ENCODE results near the gene GNRHR. TPM values are rescaled to one million over a fixed set of nuclear protein-coding genes. Genes with fewer than 3 reads are reported as not detected.

GNRHR gene
- total and polyA plus RNA-seq, 2 experiments from 2014 or later: not detected

- Histone ChIP-seq H3K4me2 (no peak overlapping the region), H3K9me2 (replicated peaks; ENCODE audit: insufficient read depth) (no peaks in the 10 kb centered on the region), H3K4me1 (ENCODE audit: insufficient read depth) (no peaks in the 10 kb centered on the region), H3K4me3 (no peak overlapping the region), H2AFZ (no peak overlapping the region), H3K27ac (no peak overlapping the region), H3K9me3 (ENCODE audit: low read depth) (no peaks in the 10 kb centered on the region), H4K20me1 (ENCODE audit: insufficient read depth, poor library complexity, severe bottlenecking) (no peaks in the 10 kb centered on the region), H3K36me3 (replicated peaks; ENCODE audit: insufficient read depth, low read depth) (no peaks in the 10 kb centered on the region), H3K27me3 (no peaks in the 10 kb centered on the region), H3K79me2 (no peaks in the 10 kb centered on the region)
- DNase-seq (ENCODE audit: low spot score): no peak
- TF ChIP-seq EZH2 (IDR thresholded peaks at IDR 0.05; ENCODE audit: borderline replicate concordance) (no peak), CTCF (IDR thresholded peaks at IDR 0.05; ENCODE audit: poor library complexity) (no peak), EZH2phosphoT487 (IDR thresholded peaks at IDR 0.05; ENCODE audit: low read depth, severe bottlenecking, unreplicated experiment) (no peak)
- WGBS (ENCODE audit: low lambda C conversion rate, missing lambda C conversion rate): 93% methylated on average over 4 of the region's 4 CpGs
Observed at GRCh38 chr4:67725981-67726380, 28.2 kb downstream of the GNRHR start.

GRCh38 chr4:67725132-67725531, 29.1 kb downstream of the GNRHR start:
- DNase-seq (ENCODE audit: low spot score): no peak
- Histone ChIP-seq H2AFZ (no peak overlapping the region), H3K9me2 (replicated peaks; ENCODE audit: insufficient read depth) (no peaks in the 10 kb centered on the region), H4K20me1 (ENCODE audit: insufficient read depth, poor library complexity, severe bottlenecking) (no peaks in the 10 kb centered on the region), H3K4me1 (ENCODE audit: insufficient read depth) (no peaks in the 10 kb centered on the region), H3K4me3 (no peak overlapping the region), H3K36me3 (replicated peaks; ENCODE audit: insufficient read depth, low read depth) (no peaks in the 10 kb centered on the region), H3K27me3 (no peaks in the 10 kb centered on the region), H3K27ac (no peak overlapping the region), H3K9me3 (ENCODE audit: low read depth) (no peaks in the 10 kb centered on the region), H3K4me2 (no peak overlapping the region), H3K79me2 (no peaks in the 10 kb centered on the region)
- TF ChIP-seq CTCF (IDR thresholded peaks at IDR 0.05; ENCODE audit: poor library complexity) (no peak), EZH2 (IDR thresholded peaks at IDR 0.05; ENCODE audit: borderline replicate concordance) (no peak), EZH2phosphoT487 (IDR thresholded peaks at IDR 0.05; ENCODE audit: low read depth, severe bottlenecking, unreplicated experiment) (no peak)
- WGBS (ENCODE audit: low lambda C conversion rate, missing lambda C conversion rate): 95% methylated on average over 1 of the region's 1 CpG

GRCh38 chr4:67723949-67724348, 30.2 kb downstream of the GNRHR start:
- H2AFZ ChIP-seq: no peak overlapping the region
- no peak for TF ChIP-seq EZH2phosphoT487 (IDR thresholded peaks at IDR 0.05; ENCODE audit: low read depth, severe bottlenecking, unreplicated experiment)
- TF ChIP-seq EZH2 (IDR thresholded peaks at IDR 0.05; ENCODE audit: borderline replicate concordance): no peak
- no peak for TF ChIP-seq CTCF (IDR thresholded peaks at IDR 0.05; ENCODE audit: poor library complexity)
- H3K9me2 ChIP-seq (replicated peaks; ENCODE audit: insufficient read depth): no peaks in the 10 kb centered on the region
- H4K20me1 ChIP-seq (ENCODE audit: insufficient read depth, poor library complexity, severe bottlenecking): no peaks in the 10 kb centered on the region
- H3K27me3 ChIP-seq: no peaks in the 10 kb centered on the region
- H3K27ac ChIP-seq: no peak overlapping the region
- H3K9me3 ChIP-seq (ENCODE audit: low read depth): no peaks in the 10 kb centered on the region
- no peak overlapping the region for H3K4me3 ChIP-seq
- no peak for DNase-seq (ENCODE audit: low spot score)
- 90% methylated on average over 10 of the region's 10 CpGs for WGBS (ENCODE audit: low lambda C conversion rate, missing lambda C conversion rate)
- H3K4me1 ChIP-seq (ENCODE audit: insufficient read depth): no peaks in the 10 kb centered on the region
- no peak overlapping the region for H3K4me2 ChIP-seq
- H3K36me3 ChIP-seq (replicated peaks; ENCODE audit: insufficient read depth, low read depth): no peaks in the 10 kb centered on the region
- H3K79me2 ChIP-seq: no peaks in the 10 kb centered on the region

- no peak overlapping the region for H3K27ac ChIP-seq
- H3K9me3 ChIP-seq (ENCODE audit: low read depth): no peaks in the 10 kb centered on the region
- no peak for DNase-seq (ENCODE audit: low spot score)
- no peaks in the 10 kb centered on the region for H4K20me1 ChIP-seq (ENCODE audit: insufficient read depth, poor library complexity, severe bottlenecking)
- TF ChIP-seq CTCF (IDR thresholded peaks at IDR 0.05; ENCODE audit: poor library complexity) (no peak), EZH2phosphoT487 (IDR thresholded peaks at IDR 0.05; ENCODE audit: low read depth, severe bottlenecking, unreplicated experiment) (no peak), EZH2 (IDR thresholded peaks at IDR 0.05; ENCODE audit: borderline replicate concordance) (no peak)
- no peaks in the 10 kb centered on the region for H3K4me1 ChIP-seq (ENCODE audit: insufficient read depth)
- 96% methylated on average over 5 of the region's 5 CpGs for WGBS (ENCODE audit: low lambda C conversion rate, missing lambda C conversion rate)
- H3K27me3 ChIP-seq: no peaks in the 10 kb centered on the region
- no peak overlapping the region for H2AFZ ChIP-seq
- H3K4me2 ChIP-seq: no peak overlapping the region
- no peak overlapping the region for H3K4me3 ChIP-seq
- H3K36me3 ChIP-seq (replicated peaks; ENCODE audit: insufficient read depth, low read depth): no peaks in the 10 kb centered on the region
- no peaks in the 10 kb centered on the region for H3K9me2 ChIP-seq (replicated peaks; ENCODE audit: insufficient read depth)
- H3K79me2 ChIP-seq: no peaks in the 10 kb centered on the region
Observed at GRCh38 chr4:67723341-67723740, 30.8 kb downstream of the GNRHR start.
